Stimulated activated naive B cell treated with anti-CD40 and anti-IgM and Interleukin-4, amounts not matched to agents 10 μg/mL and 1 μg/mL and 100 μg/mL, for 72 hours (primary cell): ENCODE results near the gene UBA3.

Experiments
- ATAC-seq, 2 donors: fragments of 150-1000 bp; cut with Tn5 transposase; replicated peaks; 2 replicates each; pipeline ENCODE4 v1.10.0; 2021; ENCODE audit warnings: moderate library complexity in 1 of 2
- DNase-seq: peaks from one replicate; pipeline ENCODE4 v3.0.0; 2021
- H3K27ac Mint-ChIP-seq: one replicate; pipeline ENCODE4 v1.8.0; 2022; ENCODE audit warnings: mild to moderate bottlenecking, mixed read lengths
- H3K27me3 Mint-ChIP-seq, 2 donors: one replicate each; pipeline ENCODE4 v1.8.0; 2022; ENCODE audit warnings: mixed read lengths in 2 of 2
- H3K36me3 Mint-ChIP-seq, 2 donors: one replicate each; pipeline ENCODE4 v1.8.0; 2022; ENCODE audit warnings: mixed read lengths in 2 of 2, mild to moderate bottlenecking in 1 of 2
- H3K4me1 Mint-ChIP-seq, 2 donors: one replicate each; pipeline ENCODE4 v1.8.0; 2022; ENCODE audit warnings: mixed read lengths in 2 of 2, mild to moderate bottlenecking in 1 of 2
- H3K4me3 Mint-ChIP-seq, 2 donors: one replicate each; pipeline ENCODE4 v1.8.0; 2022; ENCODE audit warnings: mild to moderate bottlenecking in 2 of 2, mixed read lengths in 2 of 2, moderate library complexity in 1 of 2
- H3K9me3 Mint-ChIP-seq, 2 donors: one replicate each; pipeline ENCODE4 v1.8.0; 2022; ENCODE audit warnings: mixed read lengths in 2 of 2, mild to moderate bottlenecking in 1 of 2

Gene UBA3

DNA sequence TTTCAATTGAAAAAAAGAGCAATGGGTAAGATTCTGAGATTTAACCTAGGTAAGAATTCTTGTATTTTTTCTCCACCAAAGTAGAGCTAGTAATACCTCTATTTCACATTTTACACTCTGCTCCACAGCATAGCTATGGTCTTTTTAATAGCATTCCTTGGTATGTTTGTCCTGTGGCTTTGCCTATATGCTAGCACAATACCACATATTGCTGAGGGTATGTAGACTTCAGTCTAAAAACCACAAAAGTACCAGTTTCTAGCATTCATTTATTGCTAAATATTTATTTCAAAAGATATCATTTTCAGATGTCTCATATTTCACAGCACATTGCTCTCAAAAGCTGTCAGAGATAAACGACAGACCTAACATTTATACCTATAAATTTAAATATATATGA lies 48.5 kb downstream of the UBA3 start:
- no peak for ATAC-seq
- no peak for DNase-seq
- no peaks in the 10 kb centered on the region for H3K9me3 Mint-ChIP-seq
- peaks cover 22 to 41% of the 10 kb centered on the region in 2 donors for H3K36me3 Mint-ChIP-seq
- H3K4me3 Mint-ChIP-seq = no peak overlapping the region
- H3K27ac Mint-ChIP-seq = no peak overlapping the region
- no peaks in the 10 kb centered on the region for H3K27me3 Mint-ChIP-seq
- no peaks in the 10 kb centered on the region for H3K4me1 Mint-ChIP-seq

DNA sequence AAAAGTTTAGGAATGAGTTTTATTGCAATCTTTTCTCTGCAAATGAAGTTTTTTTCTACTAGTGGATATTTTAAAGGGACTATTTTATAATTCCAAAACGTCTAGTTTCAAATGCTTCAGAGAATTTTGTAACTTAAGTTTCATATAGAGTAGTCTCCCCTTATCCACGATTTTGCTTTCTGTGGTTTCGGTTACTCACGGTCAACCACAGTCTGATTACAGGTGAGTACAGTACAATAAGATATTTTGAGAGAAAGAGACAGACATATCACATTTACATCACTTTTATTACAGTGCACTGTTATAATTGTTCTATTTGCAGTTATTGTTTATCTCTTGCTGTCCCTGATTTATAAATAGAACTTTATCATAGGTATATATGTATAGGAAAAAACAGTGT lies 59.3 kb downstream of the UBA3 start:
- H3K27ac Mint-ChIP-seq = no peak overlapping the region
- DNase-seq (no peak), ATAC-seq (no peak)
- H3K36me3 Mint-ChIP-seq = peaks cover 10 to 25% of the 10 kb centered on the region in 2 donors
- H3K9me3 Mint-ChIP-seq = no peaks in the 10 kb centered on the region
- peaks cover 0 to 2% of the 10 kb centered on the region in 2 donors for H3K4me1 Mint-ChIP-seq
- no peak overlapping the region for H3K4me3 Mint-ChIP-seq
- no peaks in the 10 kb centered on the region for H3K27me3 Mint-ChIP-seq

DNA sequence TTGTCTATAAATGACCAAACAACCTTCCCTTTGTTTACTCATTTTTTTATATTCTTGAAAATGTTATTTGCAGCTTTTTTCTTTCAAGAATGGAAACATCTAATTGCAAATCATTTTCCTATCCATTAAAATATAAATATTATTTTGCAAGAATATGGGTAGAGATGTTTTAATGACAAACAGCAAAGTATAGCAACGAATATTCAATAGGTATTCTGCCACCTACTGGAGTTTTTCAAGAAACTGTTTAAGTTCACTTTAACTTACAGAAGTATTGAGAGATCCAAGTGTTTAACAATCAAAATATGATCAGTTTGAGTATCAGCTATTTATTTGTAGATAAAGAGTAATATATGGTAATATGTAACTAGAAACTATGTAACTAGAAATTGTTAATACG lies 59.7 kb downstream of the UBA3 start:
- no peaks in the 10 kb centered on the region for H3K27me3 Mint-ChIP-seq
- H3K36me3 Mint-ChIP-seq = peaks cover 7 to 21% of the 10 kb centered on the region in 2 donors
- no peak overlapping the region for H3K27ac Mint-ChIP-seq
- H3K4me3 Mint-ChIP-seq = no peak overlapping the region
- ATAC-seq = no peak
- H3K4me1 Mint-ChIP-seq = peaks cover under 1 to 2% of the 10 kb centered on the region in 2 donors
- no peaks in the 10 kb centered on the region for H3K9me3 Mint-ChIP-seq
- no peak for DNase-seq

DNA sequence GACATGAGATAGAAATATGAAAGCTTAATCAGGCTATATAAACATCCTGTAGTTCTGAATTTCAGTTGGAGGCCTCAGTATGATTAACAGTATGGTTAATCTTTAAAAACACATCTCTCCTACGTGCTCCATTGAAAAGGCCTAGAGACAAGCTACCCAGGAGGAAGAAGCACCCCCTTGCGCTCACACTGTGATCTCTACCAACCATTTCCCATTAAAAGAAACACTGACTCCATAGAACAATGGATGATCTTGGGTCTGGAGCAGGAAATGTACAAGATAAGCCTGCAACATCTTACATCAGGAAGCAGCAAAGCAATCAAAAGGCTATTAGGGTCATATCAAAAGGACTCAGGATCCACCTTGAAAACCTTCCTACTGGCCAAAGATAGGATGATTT lies 63.3 kb downstream of the UBA3 start:
- H3K4me1 Mint-ChIP-seq = peaks cover 6 to 19% of the 10 kb centered on the region in 2 donors
- no peak for DNase-seq
- no peaks in the 10 kb centered on the region for H3K27me3 Mint-ChIP-seq
- H3K27ac Mint-ChIP-seq = peak overlapping the region; percentile 31
- H3K9me3 Mint-ChIP-seq = no peaks in the 10 kb centered on the region
- no peak for ATAC-seq
- peaks cover 3 to 16% of the 10 kb centered on the region in 2 donors for H3K36me3 Mint-ChIP-seq
- no peak overlapping the region for H3K4me3 Mint-ChIP-seq

DNA sequence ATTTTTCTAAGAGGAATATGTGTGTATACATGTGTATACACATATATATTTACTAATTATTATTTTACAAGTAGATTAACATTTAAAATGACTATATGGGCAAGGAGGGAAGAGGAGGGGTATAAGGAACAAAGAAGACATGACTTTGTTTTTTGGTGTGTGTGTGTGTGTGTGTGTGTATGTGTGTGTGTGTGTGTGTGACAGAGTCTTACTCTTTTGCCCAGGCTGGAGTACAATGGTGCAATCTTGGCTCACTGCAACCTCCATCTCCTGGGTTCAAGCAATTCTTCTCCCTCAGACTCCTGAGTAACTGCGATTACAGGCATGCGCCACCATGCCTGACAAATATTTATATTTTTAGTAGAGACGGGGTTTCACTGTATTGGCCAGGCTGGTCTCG lies 64.1 kb downstream of the UBA3 start:
- Mint-ChIP-seq H3K4me1 (peaks cover 6 to 19% of the 10 kb centered on the region in 2 donors), H3K36me3 (peaks cover 3 to 16% of the 10 kb centered on the region in 2 donors), H3K27me3 (no peaks in the 10 kb centered on the region), H3K4me3 (no peak overlapping the region), H3K9me3 (no peaks in the 10 kb centered on the region), H3K27ac (no peak overlapping the region)
- ATAC-seq (no peak), DNase-seq (no peak)

DNA sequence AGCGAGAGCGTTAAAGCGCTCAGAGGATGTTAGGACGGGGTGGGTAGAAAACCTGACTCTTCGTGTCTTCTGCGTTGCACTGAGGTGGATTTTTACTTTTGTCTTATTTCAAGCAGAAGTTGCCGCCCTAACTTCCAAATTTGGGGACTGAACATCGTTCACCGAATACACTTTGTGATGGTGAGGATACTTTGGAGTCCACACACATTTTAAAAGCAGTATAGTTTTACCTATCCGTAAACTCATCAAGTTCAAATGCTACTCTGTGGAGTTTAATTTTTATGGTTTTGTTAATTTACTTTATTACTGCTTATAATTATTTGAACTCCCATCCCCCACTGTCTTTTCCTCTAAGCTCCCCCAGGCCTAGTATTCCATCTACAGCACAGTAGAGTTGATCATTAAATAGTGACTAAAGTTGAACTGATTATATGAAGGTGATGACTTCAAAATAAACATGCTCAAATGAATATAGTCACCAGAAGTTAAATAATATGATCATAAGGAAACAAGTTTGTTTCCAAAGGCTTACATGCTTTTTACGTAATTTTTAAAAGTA lies 66.1 kb downstream of the UBA3 start:
- ATAC-seq = no peak
- Mint-ChIP-seq H3K27me3 (no peaks in the 10 kb centered on the region), H3K36me3 (peaks cover 3 to 13% of the 10 kb centered on the region in 2 donors), H3K4me1 (peaks cover 6 to 19% of the 10 kb centered on the region in 2 donors), H3K9me3 (no peaks in the 10 kb centered on the region), H3K27ac (peak overlapping the region; percentile 73), H3K4me3 (peak overlapping the region; percentile 82 to 87)
- DNase-seq = no peak

DNA sequence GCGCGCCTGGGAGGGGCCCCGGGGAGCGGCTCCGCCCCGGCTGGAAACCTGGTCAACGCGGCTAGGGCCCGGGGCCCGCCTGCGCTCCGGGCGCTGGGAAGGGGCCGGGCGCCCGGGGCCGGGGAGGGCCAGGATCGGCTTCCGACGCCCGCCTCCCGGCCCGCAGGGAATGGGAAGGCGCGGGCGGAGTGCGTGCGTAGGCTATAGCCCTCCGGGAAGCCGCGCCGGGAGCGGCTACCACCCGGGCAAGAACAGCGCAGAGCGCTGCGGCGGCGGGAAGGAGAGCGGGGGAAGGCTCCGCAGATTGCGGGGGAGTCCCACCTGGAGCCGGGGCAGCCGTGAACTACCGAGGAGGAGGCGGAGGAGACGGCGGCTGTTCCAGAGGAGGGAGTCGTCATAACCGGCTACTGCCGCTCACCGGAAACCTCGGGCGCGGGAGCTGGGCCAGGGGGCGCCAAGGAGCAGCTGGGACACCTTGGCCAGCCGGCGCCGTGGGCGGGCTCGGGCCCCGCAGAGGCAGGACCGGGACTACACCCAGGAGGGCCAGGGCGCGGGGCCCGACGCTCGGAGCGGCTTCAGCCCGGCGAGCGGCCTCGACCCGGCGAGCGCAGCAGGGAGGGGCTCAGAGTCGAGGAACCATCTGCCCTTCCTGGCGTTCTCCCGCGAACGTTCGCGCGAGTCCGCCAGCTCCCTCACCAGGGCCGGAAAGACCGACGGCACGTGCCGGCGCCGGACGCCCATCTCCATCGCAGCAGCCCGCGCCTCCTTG lies 66.7 kb downstream of the UBA3 start, which contains the start of gene EOGT:
TSS of gene EOGT (minus strand) at position 432 of the 769 bp plus-strand sequence. CDS start 3,838 bp downstream, outside the sequence.
- H3K4me3 Mint-ChIP-seq = peak within 1 kb of the TSS; percentile 82 to 87
- H3K4me1 Mint-ChIP-seq = peaks cover 6 to 19% of the 10 kb centered on the region in 2 donors
- DNase-seq (peak; percentile 80), ATAC-seq (peak; percentile 80 to 81)
- peak within 1 kb of the TSS; percentile 73 for H3K27ac Mint-ChIP-seq
- H3K27me3 Mint-ChIP-seq = no peaks in the 10 kb centered on the region
- H3K36me3 Mint-ChIP-seq = peaks cover 5 to 13% of the 10 kb centered on the region in 2 donors
- H3K9me3 Mint-ChIP-seq = no peaks in the 10 kb centered on the region

DNA sequence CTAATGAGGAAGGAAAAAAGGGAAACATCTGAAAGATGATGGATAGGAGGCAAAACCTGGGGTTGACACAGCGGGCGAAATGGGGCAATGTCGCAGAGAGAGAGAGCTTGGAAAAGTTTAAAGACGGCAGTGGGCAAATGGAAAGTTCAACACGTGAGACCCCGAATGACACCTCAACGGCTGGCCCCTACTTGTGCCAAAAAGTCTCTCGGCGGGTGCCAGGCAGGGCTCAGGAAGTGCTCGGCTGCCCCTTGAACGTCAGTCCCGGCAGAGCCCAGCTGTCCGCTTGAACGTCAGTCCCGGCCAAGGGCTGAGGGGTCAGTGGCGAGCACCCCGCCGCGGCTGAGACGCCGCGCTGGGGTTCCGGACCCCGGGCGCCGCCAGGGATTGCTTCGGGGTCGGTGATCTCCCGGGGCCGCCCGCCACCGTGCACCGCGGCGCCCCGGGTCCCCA lies 67.3 kb downstream of the UBA3 start:
- Mint-ChIP-seq H3K4me3 (peak overlapping the region; percentile 80 to 87), H3K4me1 (peaks cover 6 to 19% of the 10 kb centered on the region in 2 donors), H3K9me3 (no peaks in the 10 kb centered on the region), H3K36me3 (peaks cover 5 to 13% of the 10 kb centered on the region in 2 donors), H3K27me3 (no peaks in the 10 kb centered on the region), H3K27ac (peak overlapping the region; percentile 73)
- peak; percentile 48 to 49 for ATAC-seq
- peak; percentile 23 for DNase-seq

DNA sequence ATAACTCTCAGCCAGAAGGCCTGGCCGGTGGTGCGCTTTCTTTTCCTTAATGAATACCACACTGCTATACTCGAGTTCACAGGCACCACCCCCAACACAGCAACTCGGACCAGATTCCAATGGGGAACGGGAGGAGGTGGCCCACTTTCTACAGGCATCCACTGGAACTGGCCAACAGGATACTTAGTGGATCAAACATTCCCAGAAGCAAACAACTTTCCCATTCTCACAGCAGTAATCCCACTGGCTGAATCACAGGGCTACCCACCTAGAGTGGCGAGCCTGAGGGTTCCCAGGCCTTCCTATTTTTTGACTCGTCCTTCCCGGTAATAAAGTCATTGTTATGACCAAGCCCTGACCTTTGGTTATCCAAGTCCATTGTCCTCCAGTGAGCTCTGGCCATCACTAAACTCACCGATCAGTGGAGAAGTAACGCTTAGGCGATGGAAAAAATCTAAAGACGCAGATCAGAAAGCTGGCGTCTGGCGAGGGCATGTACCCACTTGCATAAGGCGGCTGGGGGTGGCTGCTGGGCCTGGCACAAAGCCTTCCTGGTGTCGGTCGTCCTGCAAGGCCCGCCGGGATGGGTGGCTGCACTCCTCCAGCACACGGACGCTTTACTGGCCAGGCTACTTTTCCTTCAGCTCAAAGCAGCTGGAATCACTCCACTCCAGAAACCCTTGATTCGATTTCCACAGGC lies 67.9 kb downstream of the UBA3 start:
- H3K36me3 Mint-ChIP-seq = peaks cover 2 to 7% of the 10 kb centered on the region in 2 donors
- DNase-seq = no peak
- peak overlapping the region; percentile 80 to 87 for H3K4me3 Mint-ChIP-seq
- peak overlapping the region; percentile 73 for H3K27ac Mint-ChIP-seq
- no peaks in the 10 kb centered on the region for H3K9me3 Mint-ChIP-seq
- no peaks in the 10 kb centered on the region for H3K27me3 Mint-ChIP-seq
- ATAC-seq = no peak
- peaks cover 6 to 19% of the 10 kb centered on the region in 2 donors for H3K4me1 Mint-ChIP-seq

DNA sequence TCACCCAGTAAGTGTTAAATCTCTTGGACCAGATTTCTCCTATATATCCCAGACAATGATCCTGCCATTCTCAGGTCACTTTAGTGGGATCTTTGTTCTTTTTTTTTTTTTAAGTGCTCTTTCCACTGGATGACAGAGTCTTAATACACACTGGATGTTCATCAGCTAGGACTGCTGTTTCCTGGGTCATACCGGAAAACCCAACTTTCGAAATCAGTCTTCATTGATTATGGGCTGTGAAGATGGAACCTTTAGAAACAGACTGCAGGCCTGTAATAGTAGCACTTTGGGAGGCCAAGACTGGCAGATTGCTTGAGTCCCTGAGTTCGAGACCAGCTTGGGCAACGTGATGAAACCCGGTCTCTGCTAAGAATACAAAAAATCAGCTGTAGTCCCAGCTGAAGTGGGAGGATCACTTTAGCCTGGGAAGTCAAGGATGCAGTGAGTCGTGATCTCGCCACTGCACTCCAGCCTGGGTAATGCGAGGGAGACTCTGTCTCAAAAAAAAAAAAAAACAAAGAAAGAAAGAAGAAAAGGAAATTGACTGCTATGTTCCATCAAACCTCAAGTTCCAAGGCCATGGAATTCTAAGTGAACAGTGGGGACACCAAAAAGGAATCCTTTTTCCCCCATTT lies 69.0 kb downstream of the UBA3 start:
- Mint-ChIP-seq H3K4me3 (no peak overlapping the region), H3K36me3 (peaks cover 3 to 6% of the 10 kb centered on the region in 2 donors), H3K27me3 (no peaks in the 10 kb centered on the region), H3K9me3 (no peaks in the 10 kb centered on the region), H3K27ac (no peak overlapping the region), H3K4me1 (peaks cover 4 to 19% of the 10 kb centered on the region in 2 donors)
- ATAC-seq (no peak), DNase-seq (no peak)

DNA sequence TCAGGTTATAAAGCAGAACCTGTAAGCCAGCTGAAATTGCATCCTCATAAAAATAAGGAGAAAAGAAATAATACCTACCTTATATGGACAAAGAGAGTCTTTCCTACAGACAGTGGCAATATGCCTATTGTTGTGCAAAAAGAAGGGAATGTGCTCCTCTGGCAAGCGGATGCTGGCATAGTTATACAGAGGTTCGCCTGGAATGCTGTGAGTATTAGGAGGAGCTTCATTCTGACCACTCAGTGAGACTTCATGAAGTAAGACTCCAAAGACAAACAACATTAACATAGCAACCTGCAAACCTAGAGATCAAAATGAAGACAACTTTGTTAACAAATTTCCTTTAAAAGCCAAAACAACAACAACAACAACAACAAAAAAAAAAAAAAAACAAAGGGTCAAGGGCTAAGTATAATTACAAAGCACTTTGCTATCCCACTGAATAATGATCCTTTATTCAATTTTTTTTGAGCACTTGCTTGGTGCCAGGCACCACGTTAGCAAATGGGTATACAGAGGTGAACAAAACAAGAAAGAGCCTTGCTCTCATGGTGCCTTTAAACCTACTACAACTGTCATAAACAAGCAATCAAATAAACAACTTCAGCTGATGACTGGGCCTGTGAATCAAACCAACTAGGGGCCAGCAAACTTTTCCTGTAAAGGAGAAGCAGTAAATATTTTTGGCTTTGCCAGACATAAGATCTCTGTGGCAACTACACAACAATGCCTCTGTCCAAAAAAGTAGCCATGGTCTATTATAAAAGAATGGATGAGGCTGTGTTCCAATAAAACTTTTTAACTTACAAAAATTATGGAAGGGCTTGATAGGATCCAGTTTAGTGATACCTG lies 70.4 kb downstream of the UBA3 start:
- Mint-ChIP-seq H3K4me3 (no peak overlapping the region), H3K36me3 (peaks cover 11 to 17% of the 10 kb centered on the region in 2 donors), H3K9me3 (no peaks in the 10 kb centered on the region), H3K27me3 (no peaks in the 10 kb centered on the region), H3K4me1 (peaks cover 1 to 13% of the 10 kb centered on the region in 2 donors), H3K27ac (no peak overlapping the region)
- ATAC-seq (no peak), DNase-seq (no peak)

DNA sequence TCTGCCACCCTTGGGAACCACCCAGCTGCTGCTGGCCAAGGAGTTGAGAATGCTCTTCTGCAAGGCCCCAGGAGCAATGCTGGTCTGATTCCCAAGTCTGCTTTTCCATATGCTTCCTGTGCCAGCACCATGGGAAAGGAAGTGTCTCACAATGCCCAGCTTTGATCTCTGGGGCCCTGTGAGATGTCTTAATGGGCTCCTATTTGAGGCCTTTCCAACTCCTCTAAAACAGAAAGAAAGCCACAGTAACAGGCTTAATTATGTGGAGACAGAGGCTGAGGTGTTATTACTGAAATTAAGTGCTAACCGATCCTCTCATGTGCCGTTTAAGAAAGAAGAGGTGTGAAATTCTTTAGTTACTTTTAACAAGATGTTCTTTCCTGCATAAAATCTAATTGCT lies 71.2 kb downstream of the UBA3 start:
- H3K27ac Mint-ChIP-seq = no peak overlapping the region
- DNase-seq (no peak), ATAC-seq (no peak)
- peaks cover 0 to 7% of the 10 kb centered on the region in 2 donors for H3K4me1 Mint-ChIP-seq
- no peaks in the 10 kb centered on the region for H3K9me3 Mint-ChIP-seq
- H3K4me3 Mint-ChIP-seq = no peak overlapping the region
- no peaks in the 10 kb centered on the region for H3K27me3 Mint-ChIP-seq
- H3K36me3 Mint-ChIP-seq = peaks cover 13 to 19% of the 10 kb centered on the region in 2 donors

DNA sequence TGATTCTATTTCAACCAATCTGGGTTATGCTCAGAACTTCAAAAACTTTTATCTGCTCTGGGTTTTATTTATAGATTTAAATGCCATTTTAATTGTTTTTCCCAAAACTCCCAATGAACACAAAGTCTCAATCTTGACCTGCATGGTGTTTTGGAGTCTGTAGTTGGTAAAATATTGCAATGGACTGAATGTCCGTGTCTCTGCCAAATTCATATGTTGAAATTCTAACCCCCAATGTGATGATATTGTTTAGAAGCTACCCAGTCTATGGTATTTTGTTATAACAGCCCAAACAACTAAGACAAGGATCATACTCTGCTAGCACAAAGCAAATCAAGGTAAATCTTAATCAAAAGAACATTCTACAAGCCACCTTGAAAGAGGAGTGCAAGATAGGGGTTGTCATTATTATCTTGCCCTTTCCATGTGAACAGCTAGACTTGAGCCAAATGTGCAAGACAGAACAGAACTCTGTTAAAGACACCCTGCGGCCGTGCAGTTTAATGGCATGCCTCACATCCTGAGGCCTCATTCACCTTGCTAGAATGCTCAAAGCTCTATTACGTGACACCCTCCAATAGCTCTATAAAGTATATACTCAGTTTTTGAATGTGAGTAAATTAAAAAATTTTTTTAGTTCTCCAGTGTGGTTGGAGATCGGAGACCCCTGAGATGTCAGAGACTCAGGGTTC lies 74.2 kb downstream of the UBA3 start:
- Mint-ChIP-seq H3K4me3 (no peak overlapping the region), H3K36me3 (peaks cover 16 to 31% of the 10 kb centered on the region in 2 donors), H3K9me3 (no peaks in the 10 kb centered on the region), H3K27ac (no peak overlapping the region), H3K27me3 (no peaks in the 10 kb centered on the region), H3K4me1 (no peaks in the 10 kb centered on the region)
- no peak for ATAC-seq
- DNase-seq = no peak
